ENCODE measurements around the gene TBC1D20.

GRCh38 chr20:396252-396618 lies 66.1 kb downstream of the TBC1D20 start:
- TF ChIP-seq, protein P1, sequence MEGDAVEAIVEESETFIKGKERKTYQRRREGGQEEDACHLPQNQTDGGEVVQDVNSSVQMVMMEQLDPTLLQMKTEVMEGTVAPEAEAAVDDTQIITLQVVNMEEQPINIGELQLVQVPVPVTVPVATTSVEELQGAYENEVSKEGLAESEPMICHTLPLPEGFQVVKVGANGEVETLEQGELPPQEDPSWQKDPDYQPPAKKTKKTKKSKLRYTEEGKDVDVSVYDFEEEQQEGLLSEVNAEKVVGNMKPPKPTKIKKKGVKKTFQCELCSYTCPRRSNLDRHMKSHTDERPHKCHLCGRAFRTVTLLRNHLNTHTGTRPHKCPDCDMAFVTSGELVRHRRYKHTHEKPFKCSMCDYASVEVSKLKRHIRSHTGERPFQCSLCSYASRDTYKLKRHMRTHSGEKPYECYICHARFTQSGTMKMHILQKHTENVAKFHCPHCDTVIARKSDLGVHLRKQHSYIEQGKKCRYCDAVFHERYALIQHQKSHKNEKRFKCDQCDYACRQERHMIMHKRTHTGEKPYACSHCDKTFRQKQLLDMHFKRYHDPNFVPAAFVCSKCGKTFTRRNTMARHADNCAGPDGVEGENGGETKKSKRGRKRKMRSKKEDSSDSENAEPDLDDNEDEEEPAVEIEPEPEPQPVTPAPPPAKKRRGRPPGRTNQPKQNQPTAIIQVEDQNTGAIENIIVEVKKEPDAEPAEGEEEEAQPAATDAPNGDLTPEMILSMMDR (IDR thresholded peaks at IDR 0.05; ENCODE audit: low read depth, low read length), result no peak
- no peak for TF ChIP-seq EZH2phosphoT487 (IDR thresholded peaks at IDR 0.05; ENCODE audit: low read depth)
